ENCODE results near the gene MCRS1. TPM values are rescaled to one million over a fixed set of nuclear protein-coding genes. Genes with fewer than 3 reads are reported as not detected.

The MCRS1 gene
- total RNA-seq, 2 experiments from 2014 or later = 65.4 to 75.6 TPM

- H3K27ac ChIP-seq (ENCODE audit: low read depth, low read length, poor library complexity, severe bottlenecking) = no peak overlapping the region
- peaks cover 25% of the 10 kb centered on the region for H3K4me1 ChIP-seq (ENCODE audit: insufficient read depth, low read length, poor library complexity, severe bottlenecking)
- no peak overlapping the region for H3K4me2 ChIP-seq (ENCODE audit: low read length)
- no peak for TF ChIP-seq CTCF (conservative IDR thresholded peaks at IDR 0.05; ENCODE audit: low read length)
- TF ChIP-seq EZH2phosphoT487 (IDR thresholded peaks at IDR 0.05; ENCODE audit: borderline replicate concordance, low read depth, low read length) = no peak
- H3K79me2 ChIP-seq (ENCODE audit: insufficient read depth, low read depth, low read length) = no peaks in the 10 kb centered on the region
- H3K36me3 ChIP-seq (ENCODE audit: insufficient read depth, low read length) = no peaks in the 10 kb centered on the region
- no peak overlapping the region for H3K4me3 ChIP-seq (ENCODE audit: low read depth, low read length, poor library complexity, severe bottlenecking)
- no peaks in the 10 kb centered on the region for H3K9me3 ChIP-seq (ENCODE audit: low read length)
- ChIA-PET POLR2A (no interaction called here), CTCF (ENCODE audit: unreplicated experiment) (no interaction called here)
- no peak for DNase-seq (ENCODE audit: low spot score)
- intact Hi-C loops (cut with micrococcal nuclease; ENCODE audit: unreplicated experiment) = no loop called here
- no TSS peak for BruUV-seq (replicated peaks)
- H3K9me2 ChIP-seq (ENCODE audit: insufficient read depth, low read length) = no peaks in the 10 kb centered on the region
- no peak overlapping the region for H2AFZ ChIP-seq (ENCODE audit: low read length)
- no peaks in the 10 kb centered on the region for H4K20me1 ChIP-seq (ENCODE audit: insufficient read depth, low read length)
Observed at GRCh38 chr12:49548481-49548821, 19.5 kb downstream of the MCRS1 start.

GRCh38 chr12:49547090-49547690 lies 20.8 kb downstream of the MCRS1 start:
- H3K27ac ChIP-seq (ENCODE audit: low read depth, low read length, poor library complexity, severe bottlenecking) = no peak overlapping the region
- no peak overlapping the region for H3K4me2 ChIP-seq (ENCODE audit: low read length)
- DNase-seq (ENCODE audit: low spot score) = no peak
- intact Hi-C loops (cut with micrococcal nuclease; ENCODE audit: unreplicated experiment) = no loop called here
- no peaks in the 10 kb centered on the region for H3K36me3 ChIP-seq (ENCODE audit: insufficient read depth, low read length)
- CTCF ChIA-PET (ENCODE audit: unreplicated experiment) = no interaction called here
- no peaks in the 10 kb centered on the region for H3K79me2 ChIP-seq (ENCODE audit: insufficient read depth, low read depth, low read length)
- BruUV-seq (replicated peaks) = no TSS peak
- TF ChIP-seq EZH2phosphoT487 (IDR thresholded peaks at IDR 0.05; ENCODE audit: borderline replicate concordance, low read depth, low read length) (no peak), CTCF (conservative IDR thresholded peaks at IDR 0.05; ENCODE audit: low read length) (no peak)
- H3K4me1 ChIP-seq (ENCODE audit: insufficient read depth, low read length, poor library complexity, severe bottlenecking) = peaks cover 13% of the 10 kb centered on the region
- POLR2A ChIA-PET = interaction anchor here (0.7 kb wide), 1 partner anchor 9 kb away, joined by 3 read pairs; no protein-coding TSS in a partner anchor
- no peaks in the 10 kb centered on the region for H4K20me1 ChIP-seq (ENCODE audit: insufficient read depth, low read length)
- no peaks in the 10 kb centered on the region for H3K9me2 ChIP-seq (ENCODE audit: insufficient read depth, low read length)
- H2AFZ ChIP-seq (ENCODE audit: low read length) = no peak overlapping the region
- no peak overlapping the region for H3K4me3 ChIP-seq (ENCODE audit: low read depth, low read length, poor library complexity, severe bottlenecking)
- no peaks in the 10 kb centered on the region for H3K9me3 ChIP-seq (ENCODE audit: low read length)

- no TSS peak for BruUV-seq (replicated peaks)
- POLR2A ChIA-PET = no interaction called here
- H2AFZ ChIP-seq (ENCODE audit: low read length) = no peak overlapping the region
- TF ChIP-seq EZH2phosphoT487 (IDR thresholded peaks at IDR 0.05; ENCODE audit: borderline replicate concordance, low read depth, low read length) = no peak
- no peak for TF ChIP-seq CTCF (conservative IDR thresholded peaks at IDR 0.05; ENCODE audit: low read length)
- no peaks in the 10 kb centered on the region for H3K36me3 ChIP-seq (ENCODE audit: insufficient read depth, low read length)
- no peaks in the 10 kb centered on the region for H3K79me2 ChIP-seq (ENCODE audit: insufficient read depth, low read depth, low read length)
- H3K9me3 ChIP-seq (ENCODE audit: low read length) = no peaks in the 10 kb centered on the region
- H3K9me2 ChIP-seq (ENCODE audit: insufficient read depth, low read length) = no peaks in the 10 kb centered on the region
- H3K4me3 ChIP-seq (ENCODE audit: low read depth, low read length, poor library complexity, severe bottlenecking) = no peak overlapping the region
- H3K27ac ChIP-seq (ENCODE audit: low read depth, low read length, poor library complexity, severe bottlenecking) = no peak overlapping the region
- no peak for DNase-seq (ENCODE audit: low spot score)
- H4K20me1 ChIP-seq (ENCODE audit: insufficient read depth, low read length) = no peaks in the 10 kb centered on the region
- peaks cover 9% of the 10 kb centered on the region for H3K4me1 ChIP-seq (ENCODE audit: insufficient read depth, low read length, poor library complexity, severe bottlenecking)
- no peak overlapping the region for H3K4me2 ChIP-seq (ENCODE audit: low read length)
- CTCF ChIA-PET (ENCODE audit: unreplicated experiment) = no interaction called here
- intact Hi-C loops (cut with micrococcal nuclease; ENCODE audit: unreplicated experiment) = no loop called here
Observed at GRCh38 chr12:49546481-49546880, 21.5 kb downstream of the MCRS1 start.

Data from OCI-LY7 (cell line).